SK-N-SH (cell line): ENCODE results near the gene PTPRD. TPM values are rescaled to one million over a fixed set of nuclear protein-coding genes. Genes with fewer than 3 reads are reported as not detected.

Experiments
- CTCF ChIA-PET: fragments of 300-600, 350-600 bp; formaldehyde crosslinking; extraction: SDS; loops from one replicate; lab custom pipeline; 2021; lab: Yijun Ruan, JAX
- POLR2A ChIA-PET: fragments of 350-600 bp; sonication (Branson Sonifier 250); formaldehyde crosslinking; extraction: SDS; loops from one replicate; lab custom pipeline; 2020; ENCODE audit warnings: antibody characterized with exemption, inconsistent platforms; lab: Yijun Ruan, JAX
- DNase-seq: peaks from one replicate; pipeline ENCODE4 v3.0.0; 2012
- H2AFZ ChIP-seq: fragments of 200-600 bp; sonication (generic); 2 replicates; pipeline ENCODE4 v1.8.1; 2016; ENCODE audit warnings: antibody characterized with exemption, mild to moderate bottlenecking, low read depth
- H3F3A ChIP-seq: fragments of 200-600 bp; sonication (generic); replicated peaks from 2 replicates; pipeline ENCODE3; 2016; ENCODE audit warnings: antibody characterized with exemption, mild to moderate bottlenecking; ENCODE audit not compliant: insufficient read depth
- H3K27ac ChIP-seq, 2 experiments: fragments of 200-500 bp in 1 of 2; fragments of 200-600 bp in 1 of 2; sonication (Bioruptor generic) in 1 of 2; sonication (generic), shearing (Covaris generic) in 1 of 2; 2 replicates each; pipeline versions ENCODE4 v1.5.1 to v1.6.1; 2014 to 2016; ENCODE audit warnings: low read depth in 2 of 2, inconsistent platforms in 1 of 2, low read length in 1 of 2, mild to moderate bottlenecking in 1 of 2, mixed read lengths in 1 of 2
- H3K27me3 ChIP-seq: fragments of 200-600 bp; sonication (generic), shearing (Covaris generic); 2 replicates; pipeline ENCODE4 v1.6.1; 2016; ENCODE audit warnings: mixed run types; ENCODE audit not compliant: insufficient read depth
- H3K36me3 ChIP-seq, 2 experiments: fragments of 200-500 bp in 1 of 2; fragments of 200-600 bp in 1 of 2; sonication (Bioruptor generic) in 1 of 2; sonication (generic) in 1 of 2; replicated peaks in 1 of 2; 2 replicates each; pipeline versions ENCODE3 to v1.5.1; 2014 to 2016; ENCODE audit warnings: low read length in 1 of 2, mild to moderate bottlenecking in 1 of 2; ENCODE audit not compliant: insufficient read depth in 2 of 2, control insufficient read depth in 1 of 2
- H3K4me1 ChIP-seq, 2 experiments: fragments of 200-500 bp in 1 of 2; fragments of 200-600 bp in 1 of 2; sonication (Bioruptor generic) in 1 of 2; sonication (generic), shearing (Covaris generic) in 1 of 2; 2 replicates each; pipeline versions ENCODE4 v1.5.1 to v1.6.1; 2014 to 2016; ENCODE audit warnings: low read depth in 1 of 2, low read length in 1 of 2, mixed run types in 1 of 2; ENCODE audit not compliant: insufficient read depth in 2 of 2, control insufficient read depth in 1 of 2
- H3K4me2 ChIP-seq: fragments of 200-600 bp; sonication (generic), shearing (Covaris generic); 2 replicates; pipeline ENCODE4 v1.6.1; 2017; ENCODE audit warnings: mixed run types
- H3K4me3 ChIP-seq, 2 experiments: fragments of 200-500 bp in 1 of 2; fragments of 200-600 bp in 1 of 2; sonication (Bioruptor generic) in 1 of 2; sonication (generic), shearing (Covaris generic) in 1 of 2; 2 replicates each; pipeline versions ENCODE4 v1.5.1 to v1.8.1; 2014 to 2016; ENCODE audit warnings: low read depth in 2 of 2, inconsistent platforms in 1 of 2, low read length in 1 of 2, mild to moderate bottlenecking in 1 of 2, mixed read lengths in 1 of 2, moderate library complexity in 1 of 2
- H3K79me2 ChIP-seq: fragments of 200-600 bp; sonication (generic); 2 replicates; pipeline ENCODE4 v1.8.1; 2017; ENCODE audit warnings: mild to moderate bottlenecking; ENCODE audit not compliant: insufficient read depth
- H3K9ac ChIP-seq: fragments of 200-600 bp; sonication (generic); 2 replicates; pipeline ENCODE4 v1.6.1; 2017; ENCODE audit warnings: mixed run types
- H3K9me2 ChIP-seq: fragments of 200-600 bp; sonication (generic); 2 replicates; pipeline ENCODE4 v1.6.1; 2017; ENCODE audit warnings: mixed run types
- H3K9me3 ChIP-seq: fragments of 200-600 bp; sonication (generic); 2 replicates; pipeline ENCODE4 v1.6.1; 2017; ENCODE audit warnings: mixed run types, mild to moderate bottlenecking, moderate library complexity
- H4K20me1 ChIP-seq: fragments of 200-600 bp; sonication (generic); 2 replicates; pipeline ENCODE4 v1.6.1; 2017; ENCODE audit warnings: mild to moderate bottlenecking, mixed run types; ENCODE audit not compliant: insufficient read depth
- CHD2 ChIP-seq: fragments of 150-350 bp; IDR thresholded peaks from 2 replicates; pipeline ENCODE4 v1.6.1; 2018; ENCODE audit warnings: low read length; ENCODE audit not compliant: partially characterized antibody
- CTCF ChIP-seq: fragments of 200-600 bp; sonication (generic); IDR thresholded peaks from 2 replicates; pipeline ENCODE4 v1.6.1; 2017; ENCODE audit warnings: antibody characterized with exemption, mild to moderate bottlenecking, moderate library complexity
- ELF1 ChIP-seq: IDR thresholded peaks from 2 replicates; pipeline ENCODE4 v1.4.0; 2012
- EP300 ChIP-seq, 2 experiments: IDR thresholded peaks; 2 replicates each; pipeline versions ENCODE4 v1.4.0 to v1.6.1; 2012; ENCODE audit warnings: borderline replicate concordance in 1 of 2, low read depth in 1 of 2, low read length in 1 of 2
- FOSL2 ChIP-seq: IDR thresholded peaks from 2 replicates; pipeline ENCODE4 v1.4.0; 2012; ENCODE audit warnings: low read depth, mild to moderate bottlenecking, moderate library complexity, borderline replicate concordance
- FOXJ3 ChIP-seq: sonication (generic); formaldehyde crosslinking; IDR thresholded peaks from 2 replicates; pipeline ENCODE4 v1.5.1; 2020; ENCODE audit warnings: mild to moderate bottlenecking, missing genetic modification reagents
- FOXM1 ChIP-seq: IDR thresholded peaks from 2 replicates; pipeline ENCODE4 v1.4.0; 2012; ENCODE audit warnings: low read depth, mild to moderate bottlenecking
- JUND ChIP-seq: IDR thresholded peaks from 2 replicates; pipeline ENCODE4 v1.4.0; 2012
- MXI1 ChIP-seq: IDR thresholded peaks from 2 replicates; pipeline ENCODE4 v1.6.1; 2012; ENCODE audit warnings: mild to moderate bottlenecking, low read depth, low read length, improper control_type of control experiment
- NRF1 ChIP-seq: IDR thresholded peaks from 2 replicates; pipeline ENCODE4 v1.6.1; 2012; ENCODE audit warnings: low read depth, mild to moderate bottlenecking, low read length
- RXRA ChIP-seq: IDR thresholded peaks from 2 replicates; pipeline ENCODE4 v1.4.0; 2012; ENCODE audit warnings: low read depth, mild to moderate bottlenecking, borderline replicate concordance
- SIN3A ChIP-seq: IDR thresholded peaks from 2 replicates; pipeline ENCODE4 v1.6.1; 2012; ENCODE audit warnings: low read depth, mild to moderate bottlenecking, low read length, moderate library complexity, borderline replicate concordance
- TAF1 ChIP-seq: IDR thresholded peaks from 2 replicates; pipeline ENCODE4 v1.6.1; 2012; ENCODE audit warnings: low read depth, mild to moderate bottlenecking, low read length, moderate library complexity, borderline replicate concordance
- TCF12 ChIP-seq: IDR thresholded peaks from 2 replicates; pipeline ENCODE4 v1.4.0; 2012
- TEAD4 ChIP-seq: IDR thresholded peaks from 2 replicates; pipeline ENCODE4 v1.4.0; 2012; ENCODE audit warnings: mild to moderate bottlenecking, borderline replicate concordance; ENCODE audit not compliant: insufficient read depth
- USF2 ChIP-seq: fragments of 150-350 bp; IDR thresholded peaks from 2 replicates; pipeline ENCODE4 v1.6.1; 2017; ENCODE audit warnings: antibody characterized with exemption, low read length, low read depth, borderline replicate concordance
- YY1 ChIP-seq: IDR thresholded peaks from 2 replicates; pipeline ENCODE4 v1.4.0; 2012; ENCODE audit warnings: low read depth, mild to moderate bottlenecking
- WGBS: methylation state at CpG from one replicate; pipeline ENCODE4 v1.1.6; 2017; ENCODE audit warnings: low lambda C conversion rate; 5-methylcytosine and 5-hydroxymethylcytosine counted together
- polyA plus RNA-seq, 3 experiments: library from polyadenylated mRNA; depleted of rRNA; stranded (reverse); fragments of >200 nt; gene quantifications; 2 replicates each; pipeline ENCODE4 v1.2.3, GENCODE V29; 2012
- TF ChIP-seq, protein P1 (sequence below): IDR thresholded peaks from 2 replicates; pipeline ENCODE4 v1.4.0; 2012; ENCODE audit warnings: low read depth, borderline replicate concordance
- TF ChIP-seq, protein P2 (sequence below): fragments of 150-350 bp; IDR thresholded peaks from 2 replicates; pipeline ENCODE4 v1.6.1; 2016; ENCODE audit warnings: mild to moderate bottlenecking, low read depth, low read length

Gene PTPRD
- polyA plus RNA-seq, 1 of the 3 experiments (the other 2 are of a cell fraction) = 0.15 TPM

GRCh38 chr9:9124616-9125015 is 1488.2 kb downstream of the PTPRD start:
- TF ChIP-seq SIN3A = no peak
- no peak for TF ChIP-seq YY1
- TF ChIP-seq CTCF = no peak
- no peak for TF ChIP-seq NRF1
- TF ChIP-seq TEAD4 = no peak
- TF ChIP-seq RXRA = no peak
- TF ChIP-seq ELF1 = no peak
- TF ChIP-seq, protein P1, sequence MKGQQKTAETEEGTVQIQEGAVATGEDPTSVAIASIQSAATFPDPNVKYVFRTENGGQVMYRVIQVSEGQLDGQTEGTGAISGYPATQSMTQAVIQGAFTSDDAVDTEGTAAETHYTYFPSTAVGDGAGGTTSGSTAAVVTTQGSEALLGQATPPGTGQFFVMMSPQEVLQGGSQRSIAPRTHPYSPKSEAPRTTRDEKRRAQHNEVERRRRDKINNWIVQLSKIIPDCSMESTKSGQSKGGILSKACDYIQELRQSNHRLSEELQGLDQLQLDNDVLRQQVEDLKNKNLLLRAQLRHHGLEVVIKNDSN = no peak
- no peak for TF ChIP-seq MXI1
- TF ChIP-seq TCF12 = no peak
- no peak for TF ChIP-seq TAF1
- TF ChIP-seq FOXJ3 (CRISPR knock-in tag) = no peak
- TF ChIP-seq, protein P2, sequence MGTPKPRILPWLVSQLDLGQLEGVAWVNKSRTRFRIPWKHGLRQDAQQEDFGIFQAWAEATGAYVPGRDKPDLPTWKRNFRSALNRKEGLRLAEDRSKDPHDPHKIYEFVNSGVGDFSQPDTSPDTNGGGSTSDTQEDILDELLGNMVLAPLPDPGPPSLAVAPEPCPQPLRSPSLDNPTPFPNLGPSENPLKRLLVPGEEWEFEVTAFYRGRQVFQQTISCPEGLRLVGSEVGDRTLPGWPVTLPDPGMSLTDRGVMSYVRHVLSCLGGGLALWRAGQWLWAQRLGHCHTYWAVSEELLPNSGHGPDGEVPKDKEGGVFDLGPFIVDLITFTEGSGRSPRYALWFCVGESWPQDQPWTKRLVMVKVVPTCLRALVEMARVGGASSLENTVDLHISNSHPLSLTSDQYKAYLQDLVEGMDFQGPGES = no peak
- TF ChIP-seq USF2 = no peak
- TF ChIP-seq FOSL2 = no peak
- no peak for TF ChIP-seq CHD2
- TF ChIP-seq FOXM1 = no peak
- no peak for TF ChIP-seq JUND
- TF ChIP-seq EP300 (IDR thresholded peaks at IDR 0.05; ENCODE audit: borderline replicate concordance in 1 of 2, low read depth in 1 of 2, low read length in 1 of 2) = no peak
- H2AFZ ChIP-seq = no peak overlapping the region
- H3K9ac ChIP-seq = no peak overlapping the region
- H3K27me3 ChIP-seq = no peaks in the 10 kb centered on the region
- no peaks in the 10 kb centered on the region for H3K79me2 ChIP-seq
- no peaks in the 10 kb centered on the region for H3K4me1 ChIP-seq
- no peak overlapping the region for H3K27ac ChIP-seq
- 24% methylated on average over 2 of the region's 2 CpGs for WGBS
- H3K9me2 ChIP-seq = no peaks in the 10 kb centered on the region
- no peaks in the 10 kb centered on the region for H3F3A ChIP-seq
- H3K4me3 ChIP-seq = no peak overlapping the region
- no peak for DNase-seq
- no peaks in the 10 kb centered on the region for H3K36me3 ChIP-seq
- CTCF ChIA-PET = interaction anchor here (1.0 kb wide), 1 partner anchor 12 kb away, joined by 3 read pairs; no protein-coding TSS in a partner anchor
- no peaks in the 10 kb centered on the region for H4K20me1 ChIP-seq
- no peak overlapping the region for H3K4me2 ChIP-seq
- no peaks in the 10 kb centered on the region for H3K9me3 ChIP-seq
- POLR2A ChIA-PET = no interaction called here
